Effector CD8-positive, alpha-beta T cell (primary cell): Measurements from ENCODE around the gene GPR176.
"Not testable (repeated sequence)": the region's sequence is repeated elsewhere in the genome, so short reads cannot be mapped to it uniquely, and the experiment has no call there.

ENCODE experiments used
- DNase-seq: peaks from one replicate; lab custom pipeline; 2025; lab: John Stamatoyannopoulos, UW

The GPR176 gene

GRCh38 chr15:39935241-39935640 is 15.2 kb upstream of the GPR176 start:
- DNase-seq, result no peak

- DNase-seq, result no peak
These were observed 14.5 kb upstream of the GPR176 start for GRCh38 chr15:39934397-39935071.

- no peak for DNase-seq
These were observed 11.5 kb upstream of the GPR176 start for GRCh38 chr15:39931615-39932014.

- DNase-seq, result no peak
These were observed 6.5 kb upstream of the GPR176 start for GRCh38 chr15:39926526-39926925.

- DNase-seq, result no peak
These were observed 5.2 kb upstream of the GPR176 start for GRCh38 chr15:39925112-39925842.

- no peak for DNase-seq
These were observed 4.4 kb upstream of the GPR176 start for GRCh38 chr15:39924437-39924836.

GRCh38 chr15:39922462-39923092 is 2.5 kb upstream of the GPR176 start:
- no peak for DNase-seq

- DNase-seq, result no peak
These were observed 1.2 kb upstream of the GPR176 start for GRCh38 chr15:39921274-39921638.

- DNase-seq, result peak; percentile 60
These were observed 626 bp upstream of the GPR176 start for GRCh38 chr15:39920510-39921273.

GRCh38 chr15:39919411-39919747 is 687 bp downstream of the GPR176 start:
- DNase-seq, result no peak

- no peak for DNase-seq
These were observed 1.2 kb downstream of the GPR176 start for GRCh38 chr15:39918688-39919385.

GRCh38 chr15:39914977-39915376 is 5.1 kb downstream of the GPR176 start:
- DNase-seq, result no peak

- DNase-seq, result no peak
These were observed 11.1 kb downstream of the GPR176 start for GRCh38 chr15:39909007-39909406.

GRCh38 chr15:39908186-39908585 is 11.9 kb downstream of the GPR176 start:
- no peak for DNase-seq

- DNase-seq, result no peak
These were observed 12.8 kb downstream of the GPR176 start for GRCh38 chr15:39907216-39907615.

GRCh38 chr15:39904115-39904514 is 16.0 kb downstream of the GPR176 start:
- DNase-seq, result no peak

GRCh38 chr15:39898317-39898716 is 21.7 kb downstream of the GPR176 start:
- DNase-seq, result no peak

- DNase-seq, result no peak
These were observed 23.2 kb downstream of the GPR176 start for GRCh38 chr15:39896846-39897245.

GRCh38 chr15:39896101-39896500 is 24.0 kb downstream of the GPR176 start:
- no peak for DNase-seq

GRCh38 chr15:39893051-39893450 is 27.0 kb downstream of the GPR176 start:
- DNase-seq, result not testable (repeated sequence)

- DNase-seq, result no peak
These were observed 27.6 kb downstream of the GPR176 start for GRCh38 chr15:39892418-39892817.

- DNase-seq, result no peak
These were observed 29.4 kb downstream of the GPR176 start for GRCh38 chr15:39890621-39891020.
